Ovary (tissue), 3 donors: Measurements from ENCODE around the gene RMDN2.

Experiments
- CTCF ChIP-seq, 3 donors: fragments of 450-650 bp in 2 of 3; fragments of 200-600 bp in 1 of 3; IDR thresholded peaks; one replicate each; pipeline versions ENCODE4 v1.5.1 to v1.8.0; 2016 to 2022; ENCODE audit warnings: antibody characterized with exemption in 3 of 3, mild to moderate bottlenecking in 1 of 3
- EP300 ChIP-seq: sonication (generic); formaldehyde crosslinking; IDR thresholded peaks from one replicate; pipeline ENCODE4 v1.6.1; 2017; ENCODE audit warnings: antibody characterized with exemption
- POLR2A ChIP-seq: fragments of 450-650 bp; IDR thresholded peaks from one replicate; pipeline ENCODE4 v1.6.1; 2017; ENCODE audit warnings: antibody characterized with exemption, mild to moderate bottlenecking, moderate library complexity
- donor health status: DM: no; HTN: no; CAD: no.

- TF ChIP-seq CTCF (IDR thresholded peaks at IDR 0.05) (no peak), POLR2A (no peak), EP300 (no peak)
Measured at GRCh38 chr2:38065502-38066135, 140.5 kb downstream of the RMDN2 start.
